ENCODE data around the gene CCM2. TPM values are rescaled to one million over a fixed set of nuclear protein-coding genes. Genes with fewer than 3 reads are reported as not detected.
"Not testable (repeated sequence)": the region's sequence is repeated elsewhere in the genome, so short reads cannot be mapped to it uniquely, and the experiment has no call there.

Gene CCM2
- total RNA-seq, 1 donor from 2014 or later = 38.7 TPM

- DNase-seq (ENCODE audit: missing footprints) (no peak), ATAC-seq (no peak)
- intact Hi-C loops (cut with DNase I) = no loop called here
Measured at GRCh38 chr7:45021604-45022296, 21.7 kb downstream of the CCM2 start.

GRCh38 chr7:45024126-45024744 is 24.2 kb downstream of the CCM2 start:
- intact Hi-C loops (cut with DNase I) = no loop called here
- DNase-seq (ENCODE audit: missing footprints) (no peak), ATAC-seq (no peak)

GRCh38 chr7:45025473-45025872 is 25.5 kb downstream of the CCM2 start:
- DNase-seq (ENCODE audit: missing footprints); ATAC-seq; intact Hi-C loops (cut with DNase I): not testable (repeated sequence)

GRCh38 chr7:45026013-45026412 is 26.0 kb downstream of the CCM2 start:
- intact Hi-C loops (cut with DNase I) = no loop called here
- DNase-seq (ENCODE audit: missing footprints) (no peak), ATAC-seq (no peak)

- DNase-seq (ENCODE audit: missing footprints) = no peak
- peak; percentile 46 for ATAC-seq
Measured at GRCh38 chr7:45026984-45027773, 27.2 kb downstream of the CCM2 start.

GRCh38 chr7:45027774-45028114 is 27.7 kb downstream of the CCM2 start:
- intact Hi-C loops (cut with DNase I) = no loop called here
- DNase-seq (ENCODE audit: missing footprints) (no peak), ATAC-seq (no peak)

More at GRCh38 chr7:45026984-45027773, 27.2 kb downstream of the CCM2 start:
- intact Hi-C loops (cut with DNase I) = no loop called here

- intact Hi-C loops (cut with DNase I) = no loop called here
- no peak for DNase-seq (ENCODE audit: missing footprints)
- ATAC-seq = no peak
Measured at GRCh38 chr7:45028138-45028919, 28.3 kb downstream of the CCM2 start.

GRCh38 chr7:45028920-45029344 is 28.9 kb downstream of the CCM2 start:
- ATAC-seq = no peak
- no peak for DNase-seq (ENCODE audit: missing footprints)
- intact Hi-C loops (cut with DNase I) = no loop called here

- intact Hi-C loops (cut with DNase I) = no loop called here
- no peak for DNase-seq (ENCODE audit: missing footprints)
- ATAC-seq = no peak
Measured at GRCh38 chr7:45031829-45032228, 31.8 kb downstream of the CCM2 start.

- DNase-seq (ENCODE audit: missing footprints) = no peak
- ATAC-seq = no peak
- intact Hi-C loops (cut with DNase I) = no loop called here
Measured at GRCh38 chr7:45032421-45032820, 32.4 kb downstream of the CCM2 start.

- DNase-seq (ENCODE audit: missing footprints) = no peak
- intact Hi-C loops (cut with DNase I) = no loop called here
- ATAC-seq = no peak
Measured at GRCh38 chr7:45033261-45033930, 33.4 kb downstream of the CCM2 start.

GRCh38 chr7:45033931-45034290 is 33.9 kb downstream of the CCM2 start:
- intact Hi-C loops (cut with DNase I) = no loop called here
- DNase-seq (ENCODE audit: missing footprints) (no peak), ATAC-seq (peak; percentile 65)

GRCh38 chr7:45034710-45035109 is 34.7 kb downstream of the CCM2 start:
- DNase-seq (ENCODE audit: missing footprints); ATAC-seq; intact Hi-C loops (cut with DNase I): not testable (repeated sequence)

GRCh38 chr7:45035371-45035770 is 35.4 kb downstream of the CCM2 start:
- ATAC-seq = no peak
- intact Hi-C loops (cut with DNase I) = no loop called here
- no peak for DNase-seq (ENCODE audit: missing footprints)

- DNase-seq (ENCODE audit: missing footprints) = no peak
- intact Hi-C loops (cut with DNase I) = no loop called here
- no peak for ATAC-seq
Measured at GRCh38 chr7:45035893-45036292, 35.9 kb downstream of the CCM2 start.

- intact Hi-C loops (cut with DNase I) = no loop called here
- DNase-seq (ENCODE audit: missing footprints) (no peak), ATAC-seq (no peak)
Measured at GRCh38 chr7:45036317-45036716, 36.3 kb downstream of the CCM2 start.

- ATAC-seq (no peak), DNase-seq (ENCODE audit: missing footprints) (no peak)
- intact Hi-C loops (cut with DNase I) = no loop called here
Measured at GRCh38 chr7:45036796-45037195, 36.8 kb downstream of the CCM2 start.

- DNase-seq (ENCODE audit: missing footprints) (no peak), ATAC-seq (no peak)
- intact Hi-C loops (cut with DNase I) = no loop called here
Measured at GRCh38 chr7:45037876-45038275, 37.9 kb downstream of the CCM2 start.

- ATAC-seq (no peak), DNase-seq (ENCODE audit: missing footprints) (no peak)
- intact Hi-C loops (cut with DNase I) = no loop called here
Measured at GRCh38 chr7:45039106-45039505, 39.1 kb downstream of the CCM2 start.

Measured in Right ventricle myocardium inferior (tissue), 1 donor.